Stomach (tissue), 9 donors: ENCODE data around the gene RFX4. TPM values are rescaled to one million over a fixed set of nuclear protein-coding genes. Genes with fewer than 3 reads are reported as not detected.

Experiments used
- DNase-seq, 2 donors: peaks; one replicate each; pipeline versions ENCODE4 v3.0.0 to v3.0.0-alpha.2; 2013 to 2019
- H3K27ac ChIP-seq, 5 donors: fragments of 200-600 bp in 4 of 5; sonication (generic) in 4 of 5; one replicate each; pipeline ENCODE4 v1.5.1; 2013 to 2019; ENCODE audit warnings: mild to moderate bottlenecking in 1 of 5, moderate library complexity in 1 of 5
- H3K27me3 ChIP-seq, 3 donors: fragments of 200-600 bp; sonication (generic); one replicate each; pipeline ENCODE4 v1.5.1; 2017 to 2019; ENCODE audit warnings: mixed run types in 1 of 3
- H3K36me3 ChIP-seq, 4 donors: fragments of 200-600 bp; sonication (generic); 1 replicate in 3 of 4; 2 replicates in 1 of 4; pipeline ENCODE4 v1.5.1; 2016 to 2019
- H3K4me1 ChIP-seq, 4 donors: fragments of 200-600 bp; sonication (generic); one replicate each; pipeline ENCODE4 v1.5.1; 2016 to 2019
- H3K4me3 ChIP-seq, 4 donors: fragments of 200-600 bp; sonication (generic) in 3 of 4; one replicate each; pipeline ENCODE4 v1.5.1; 2016 to 2019; ENCODE audit warnings: mild to moderate bottlenecking in 1 of 4
- H3K9me3 ChIP-seq, 4 donors: fragments of 200-600 bp; sonication (generic); one replicate each; pipeline ENCODE4 v1.5.1; 2016 to 2019
- CTCF ChIP-seq, 7 experiments: fragments of 450-650 bp in 4 of 7; fragments of 200-600 bp in 3 of 7; sonication (generic) in 3 of 7; IDR thresholded peaks; one replicate each; pipeline ENCODE4 v1.5.1; 2016 to 2019; ENCODE audit warnings: antibody characterized with exemption in 7 of 7, control low read depth in 2 of 7, mild to moderate bottlenecking in 1 of 7
- EP300 ChIP-seq: sonication (generic); formaldehyde crosslinking; IDR thresholded peaks from one replicate; pipeline ENCODE4 v1.6.1; 2017; ENCODE audit warnings: antibody characterized with exemption
- POLR2A ChIP-seq, 4 donors: fragments of 450-650 bp; IDR thresholded peaks; one replicate each; pipeline ENCODE4 v1.6.1; 2016; ENCODE audit warnings: antibody characterized with exemption in 4 of 4, control low read depth in 2 of 4, mild to moderate bottlenecking in 1 of 4, moderate library complexity in 1 of 4
- POLR2AphosphoS5 ChIP-seq, 3 donors: sonication (generic); formaldehyde crosslinking; IDR thresholded peaks; one replicate each; pipeline ENCODE4 v1.6.1; 2016; ENCODE audit warnings: antibody characterized with exemption in 3 of 3
- WGBS, 5 donors: extraction: QIAGEN DNeasy Blood & Tissue Kit in 3 of 5; methylation state at CpG; one replicate each; pipeline versions ENCODE4 v1.1.5 to v1.1.7; 2013 to 2018; 5-methylcytosine and 5-hydroxymethylcytosine counted together
- intact Hi-C: fragments of 100-400 bp; cut with DNase I; formaldehyde crosslinking; loops from one replicate; pipeline ENCODE4 v1.15.1; 2023; ENCODE audit warnings: low total_unique reads
- polyA plus RNA-seq, 3 donors: library from polyadenylated mRNA; stranded (reverse); fragments of 200-250 nt; gene quantifications; one replicate each; pipeline ENCODE4 v1.2.3, GENCODE V29; 2013
- total RNA-seq, 5 donors: library from RNA; depleted of rRNA; stranded (reverse); fragments of >200 nt; gene quantifications; one replicate each; pipeline versions ENCODE4 v1.1.0 to v1.2.3, GENCODE V29; 2014 to 2016
- donor health status: healthy with polysubstance abuse.
- donor health status: Bipolar disorder and iron deficiency.
- donor health status: healthy.

The RFX4 gene
- total and polyA plus RNA-seq, 8 donors: not detected

DNA sequence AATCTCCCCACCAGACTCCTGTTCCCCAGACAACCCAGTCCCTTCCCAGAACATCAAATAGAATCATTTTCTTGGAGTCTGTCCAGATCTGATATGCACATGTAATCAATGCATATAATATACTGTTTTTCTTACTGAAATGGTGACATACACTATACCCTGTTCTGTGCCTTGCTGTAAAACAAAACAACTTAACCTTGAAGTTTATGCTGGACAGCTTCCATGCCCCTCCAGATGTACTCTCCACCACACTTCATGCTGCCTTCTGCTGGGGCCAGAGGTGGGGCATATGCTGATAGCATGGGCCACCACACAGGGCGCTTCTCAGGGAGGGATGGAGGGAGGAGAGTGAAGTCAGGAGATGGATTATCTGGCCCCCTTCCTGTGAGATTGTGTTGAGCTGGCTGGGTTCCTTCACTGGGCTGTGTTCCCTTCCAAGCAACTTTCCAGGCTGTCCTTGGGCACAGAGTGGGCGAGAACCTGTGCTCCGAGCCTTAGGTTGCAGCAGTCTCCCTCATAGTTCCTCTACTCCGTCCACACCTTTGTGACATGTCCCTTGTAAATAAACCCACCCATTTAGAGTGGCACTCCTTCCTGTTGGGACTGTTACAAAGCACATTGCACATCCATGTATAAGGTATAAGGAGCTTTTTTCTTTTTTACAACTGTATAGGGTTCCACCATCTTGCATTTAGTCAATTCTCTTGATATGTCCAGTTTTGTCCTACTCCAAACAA, 114.0 kb downstream of the RFX4 start:
- 63 to 88% (median 69%) methylated on average over 4 of the region's 4 CpGs for WGBS, 5 donors

DNA sequence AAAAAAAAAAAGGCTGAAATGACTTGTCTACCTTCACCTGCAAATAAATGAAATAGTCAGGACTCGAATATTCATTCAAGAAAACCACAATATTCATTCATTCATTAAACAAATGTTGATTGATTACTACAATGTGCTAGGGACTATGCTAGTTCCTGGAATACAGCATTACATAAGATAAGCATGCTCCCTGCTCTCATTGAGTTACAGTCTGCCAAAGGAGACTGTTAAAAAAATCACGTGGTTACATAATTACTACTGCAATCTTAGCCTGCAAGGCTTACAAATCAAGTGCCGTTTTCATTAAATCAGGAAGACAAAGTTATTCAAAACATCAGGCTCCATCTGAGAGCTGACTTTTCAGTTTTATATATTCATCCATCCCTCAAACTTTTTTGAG, 121.3 kb downstream of the RFX4 start:
- intact Hi-C loops: no loop called here
- Histone ChIP-seq H3K9me3 (peaks cover 0 to 20% (median 16%) of the 10 kb centered on the region in 4 donors), H3K27ac (no peak overlapping the region), H3K36me3 (no peaks in the 10 kb centered on the region), H3K27me3 (no peaks in the 10 kb centered on the region), H3K4me1 (no peaks in the 10 kb centered on the region), H3K4me3 (no peak overlapping the region)
- TF ChIP-seq POLR2AphosphoS5 (IDR thresholded peaks at IDR 0.05): no peak
- TF ChIP-seq CTCF (IDR thresholded peaks at IDR 0.05): no peak
- TF ChIP-seq POLR2A (IDR thresholded peaks at IDR 0.05): no peak
- no peak for TF ChIP-seq EP300
- DNase-seq: peak in 1 of 2 donors; percentile 24
- WGBS, 5 donors: 13 to 28% (median 18%) methylated on average over 3 of the region's 3 CpGs

More for the DNA sequence above, 114.0 kb downstream of the RFX4 start:
- no peak for DNase-seq
- H3K27ac ChIP-seq: no peak overlapping the region
- H3K9me3 ChIP-seq: peaks cover 0 to 17% (median 10%) of the 10 kb centered on the region in 4 donors
- H3K36me3 ChIP-seq: no peaks in the 10 kb centered on the region
- intact Hi-C loops: no loop called here
- no peak overlapping the region for H3K4me3 ChIP-seq
- no peaks in the 10 kb centered on the region for H3K27me3 ChIP-seq
- no peaks in the 10 kb centered on the region for H3K4me1 ChIP-seq
- TF ChIP-seq POLR2AphosphoS5 (IDR thresholded peaks at IDR 0.05) (no peak), POLR2A (IDR thresholded peaks at IDR 0.05) (no peak), CTCF (IDR thresholded peaks at IDR 0.05) (no peak), EP300 (no peak)

DNA sequence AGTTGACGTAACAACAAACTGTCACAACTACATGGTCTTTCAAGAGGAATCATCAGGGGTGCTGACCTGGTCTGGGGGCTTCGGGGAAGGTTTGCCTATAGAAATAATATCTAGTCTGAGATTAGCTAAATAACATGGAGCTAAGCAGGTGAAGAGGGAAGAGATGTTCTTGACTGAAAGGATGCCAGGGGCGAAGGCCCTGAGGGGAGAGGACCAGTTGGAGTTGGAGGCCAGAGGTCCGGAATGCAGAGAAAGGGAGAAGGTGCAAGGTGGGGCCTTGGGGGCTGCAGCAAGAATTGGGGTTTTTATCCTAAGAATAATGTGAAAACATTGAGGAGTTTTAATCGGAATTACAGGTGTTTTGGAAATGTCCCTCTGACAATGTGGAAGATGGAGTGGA, 123.2 kb downstream of the RFX4 start:
- H3K27ac ChIP-seq: no peak overlapping the region
- H3K4me3 ChIP-seq: no peak overlapping the region
- intact Hi-C loops: no loop called here
- TF ChIP-seq POLR2AphosphoS5 (IDR thresholded peaks at IDR 0.05) (no peak), CTCF (IDR thresholded peaks at IDR 0.05) (no peak), POLR2A (IDR thresholded peaks at IDR 0.05) (no peak), EP300 (no peak)
- H3K27me3 ChIP-seq: peaks cover 0 to 7% (median 0%) of the 10 kb centered on the region in 3 donors
- H3K9me3 ChIP-seq: peaks cover 0 to 16% (median 15%) of the 10 kb centered on the region in 4 donors
- no peaks in the 10 kb centered on the region for H3K36me3 ChIP-seq
- 85 to 92% (median 88%) methylated on average over 5 of the region's 5 CpGs for whole genome bisulfite sequencing, 5 donors
- no peaks in the 10 kb centered on the region for H3K4me1 ChIP-seq
- no peak for DNase-seq

DNA sequence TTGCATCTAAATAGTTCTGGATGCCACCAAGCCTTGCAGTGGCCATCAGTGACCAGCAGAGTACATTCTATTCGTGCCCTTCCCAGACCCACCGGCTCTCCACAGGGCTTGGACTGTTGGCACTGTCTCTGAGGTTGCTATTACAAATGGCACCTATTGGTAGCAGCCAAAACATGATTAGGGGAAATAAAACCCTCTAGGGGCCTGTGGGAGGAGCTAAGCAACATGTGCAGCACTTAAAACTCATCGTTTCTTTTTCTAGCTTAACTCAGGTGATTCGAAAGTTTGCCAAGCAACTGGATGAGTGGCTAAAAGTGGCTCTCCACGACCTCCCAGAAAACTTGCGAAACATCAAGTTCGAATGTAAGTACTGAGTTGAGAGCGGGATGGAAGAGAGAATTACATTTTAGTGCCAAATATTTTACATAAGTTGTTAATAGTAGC, 126.3 kb downstream of the RFX4 start:
- WGBS, 5 donors: 81 to 87% (median 84%) methylated on average over 8 of the region's 8 CpGs
- intact Hi-C loops: no loop called here
- TF ChIP-seq CTCF (IDR thresholded peaks at IDR 0.05): no peak
- no peak for TF ChIP-seq POLR2A (IDR thresholded peaks at IDR 0.05)
- no peak for TF ChIP-seq POLR2AphosphoS5 (IDR thresholded peaks at IDR 0.05)
- Histone ChIP-seq H3K36me3 (no peaks in the 10 kb centered on the region), H3K27ac (no peak overlapping the region), H3K27me3 (peaks cover 0 to 12% (median 0%) of the 10 kb centered on the region in 3 donors), H3K4me3 (no peak overlapping the region), H3K4me1 (no peaks in the 10 kb centered on the region), H3K9me3 (no peaks in the 10 kb centered on the region)
- DNase-seq: no peak
